ENCODE measurements around the gene FOXP4. TPM values are rescaled to one million over a fixed set of nuclear protein-coding genes. Genes with fewer than 3 reads are reported as not detected.

Gene FOXP4
- total RNA-seq, 1 experiment from 2014 or later, result 32.3 TPM

DNA sequence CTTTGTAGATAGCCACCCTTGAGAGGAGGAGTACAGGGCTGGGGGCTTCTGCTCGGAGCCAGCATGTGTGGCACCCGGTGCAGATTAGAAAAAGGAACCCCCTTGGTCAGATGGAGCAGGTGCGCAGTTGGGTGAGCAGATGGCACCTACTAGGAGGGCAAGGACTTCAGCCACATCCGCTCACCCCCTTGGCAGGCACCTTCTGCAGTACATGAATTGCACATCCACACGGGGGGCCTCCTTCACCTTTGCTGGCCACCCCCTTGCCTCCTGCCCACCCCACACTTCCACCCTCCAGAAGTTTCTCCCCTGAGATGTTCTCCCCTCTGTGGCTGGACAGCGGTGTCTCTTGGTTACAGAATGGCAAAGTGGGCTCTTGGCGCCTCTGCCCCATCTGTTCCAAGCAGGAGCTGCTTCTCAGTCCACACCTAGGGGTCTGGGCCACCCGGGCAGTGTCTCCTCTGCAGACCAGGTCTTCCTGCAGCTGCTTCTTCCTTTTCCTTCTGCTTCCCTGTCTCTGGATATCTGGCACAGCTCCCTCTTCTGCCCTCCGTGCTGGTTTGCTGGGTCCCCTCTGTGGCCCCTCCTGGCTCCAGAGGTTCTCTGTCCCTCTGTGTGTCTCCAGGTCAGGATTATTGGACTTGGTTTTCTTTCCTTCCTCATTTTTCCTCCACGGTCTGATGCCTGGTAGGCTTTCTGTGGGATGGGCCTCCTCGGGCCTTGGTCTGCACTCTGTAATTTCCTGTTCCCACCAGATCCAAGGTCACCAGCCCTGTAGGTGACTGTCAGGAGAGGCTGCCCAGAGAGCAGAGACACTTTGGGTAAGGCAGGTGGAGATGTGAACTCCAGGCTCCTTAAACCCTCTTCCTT, 96.1 kb downstream of the FOXP4 start:
- no peaks in the 10 kb centered on the region for H4K20me1 ChIP-seq (ENCODE audit: insufficient read depth)
- H3K9me2 ChIP-seq (ENCODE audit: insufficient read depth), result no peaks in the 10 kb centered on the region
- H3K4me3 ChIP-seq (replicated peaks in 1 of 2; ENCODE audit: low read depth in 1 of 2, low read length in 2 of 2), result no peak overlapping the region
- H3K79me2 ChIP-seq (ENCODE audit: insufficient read depth, low read length), result peaks cover 8% of the 10 kb centered on the region; the same call in 1 of the 2 replicates
- ChIA-PET CTCF (no interaction called here), POLR2A (no interaction called here), RAD21 (ENCODE audit: low non-redundant PET in 1 of 2, low total read pairs in 2 of 2, uncharacterized antibody in 2 of 2, unreplicated experiment in 2 of 2) (no interaction called here)
- H3K4me1 ChIP-seq (ENCODE audit: control insufficient read depth in 1 of 2, insufficient read depth in 2 of 2, low read length in 2 of 2), result peaks cover 11 to 23% of the 10 kb centered on the region in 2 experiments
- no TSS peak for BruUV-seq (replicated peaks)
- no peak overlapping the region for H3K27ac ChIP-seq (ENCODE audit: low read depth, low read length)
- TF ChIP-seq, protein P1, sequence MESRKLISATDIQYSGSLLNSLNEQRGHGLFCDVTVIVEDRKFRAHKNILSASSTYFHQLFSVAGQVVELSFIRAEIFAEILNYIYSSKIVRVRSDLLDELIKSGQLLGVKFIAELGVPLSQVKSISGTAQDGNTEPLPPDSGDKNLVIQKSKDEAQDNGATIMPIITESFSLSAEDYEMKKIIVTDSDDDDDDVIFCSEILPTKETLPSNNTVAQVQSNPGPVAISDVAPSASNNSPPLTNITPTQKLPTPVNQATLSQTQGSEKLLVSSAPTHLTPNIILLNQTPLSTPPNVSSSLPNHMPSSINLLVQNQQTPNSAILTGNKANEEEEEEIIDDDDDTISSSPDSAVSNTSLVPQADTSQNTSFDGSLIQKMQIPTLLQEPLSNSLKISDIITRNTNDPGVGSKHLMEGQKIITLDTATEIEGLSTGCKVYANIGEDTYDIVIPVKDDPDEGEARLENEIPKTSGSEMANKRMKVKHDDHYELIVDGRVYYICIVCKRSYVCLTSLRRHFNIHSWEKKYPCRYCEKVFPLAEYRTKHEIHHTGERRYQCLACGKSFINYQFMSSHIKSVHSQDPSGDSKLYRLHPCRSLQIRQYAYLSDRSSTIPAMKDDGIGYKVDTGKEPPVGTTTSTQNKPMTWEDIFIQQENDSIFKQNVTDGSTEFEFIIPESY (IDR thresholded peaks at IDR 0.05; ENCODE audit: extremely low read depth, insufficient replicate concordance, low read length), result no peak
- TF ChIP-seq EZH2 (IDR thresholded peaks at IDR 0.05), result no peak
- TF ChIP-seq POLR2A (IDR thresholded peaks at IDR 0.05; ENCODE audit: borderline replicate concordance, extremely low read depth, insufficient read depth, insufficient read length), result no peak
- TF ChIP-seq EZH2phosphoT487 (IDR thresholded peaks at IDR 0.05; ENCODE audit: borderline replicate concordance), result no peak
- TF ChIP-seq, protein P2, sequence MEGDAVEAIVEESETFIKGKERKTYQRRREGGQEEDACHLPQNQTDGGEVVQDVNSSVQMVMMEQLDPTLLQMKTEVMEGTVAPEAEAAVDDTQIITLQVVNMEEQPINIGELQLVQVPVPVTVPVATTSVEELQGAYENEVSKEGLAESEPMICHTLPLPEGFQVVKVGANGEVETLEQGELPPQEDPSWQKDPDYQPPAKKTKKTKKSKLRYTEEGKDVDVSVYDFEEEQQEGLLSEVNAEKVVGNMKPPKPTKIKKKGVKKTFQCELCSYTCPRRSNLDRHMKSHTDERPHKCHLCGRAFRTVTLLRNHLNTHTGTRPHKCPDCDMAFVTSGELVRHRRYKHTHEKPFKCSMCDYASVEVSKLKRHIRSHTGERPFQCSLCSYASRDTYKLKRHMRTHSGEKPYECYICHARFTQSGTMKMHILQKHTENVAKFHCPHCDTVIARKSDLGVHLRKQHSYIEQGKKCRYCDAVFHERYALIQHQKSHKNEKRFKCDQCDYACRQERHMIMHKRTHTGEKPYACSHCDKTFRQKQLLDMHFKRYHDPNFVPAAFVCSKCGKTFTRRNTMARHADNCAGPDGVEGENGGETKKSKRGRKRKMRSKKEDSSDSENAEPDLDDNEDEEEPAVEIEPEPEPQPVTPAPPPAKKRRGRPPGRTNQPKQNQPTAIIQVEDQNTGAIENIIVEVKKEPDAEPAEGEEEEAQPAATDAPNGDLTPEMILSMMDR (IDR thresholded peaks at IDR 0.05 in 2 of 3, conservative IDR thresholded peaks at IDR 0.05 in 1 of 3; ENCODE audit: borderline replicate concordance in 1 of 3, insufficient read depth in 1 of 3, low read depth in 2 of 3, low read length in 2 of 3), result no peak
- TF ChIP-seq RAD21 (IDR thresholded peaks at IDR 0.05; ENCODE audit: low read depth), result no peak
- no peak for TF ChIP-seq CEBPB (IDR thresholded peaks at IDR 0.05; ENCODE audit: low read depth)
- TF ChIP-seq, protein P3, sequence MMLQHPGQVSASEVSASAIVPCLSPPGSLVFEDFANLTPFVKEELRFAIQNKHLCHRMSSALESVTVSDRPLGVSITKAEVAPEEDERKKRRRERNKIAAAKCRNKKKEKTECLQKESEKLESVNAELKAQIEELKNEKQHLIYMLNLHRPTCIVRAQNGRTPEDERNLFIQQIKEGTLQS (IDR thresholded peaks at IDR 0.05), result no peak
- no peak for TF ChIP-seq SP1 (IDR thresholded peaks at IDR 0.05; ENCODE audit: low read depth)
- no peak for TF ChIP-seq SRF (IDR thresholded peaks at IDR 0.05; ENCODE audit: low read depth)
- no peak for TF ChIP-seq ZFX (IDR thresholded peaks at IDR 0.05)
- no peak for TF ChIP-seq EGR1 (IDR thresholded peaks at IDR 0.05; ENCODE audit: low read depth)
- no peak for TF ChIP-seq TCF7L2 (IDR thresholded peaks at IDR 0.05; ENCODE audit: borderline replicate concordance, extremely low read depth, insufficient read depth, insufficient read length)
- TF ChIP-seq, protein P4, sequence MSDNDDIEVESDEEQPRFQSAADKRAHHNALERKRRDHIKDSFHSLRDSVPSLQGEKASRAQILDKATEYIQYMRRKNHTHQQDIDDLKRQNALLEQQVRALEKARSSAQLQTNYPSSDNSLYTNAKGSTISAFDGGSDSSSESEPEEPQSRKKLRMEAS (IDR thresholded peaks at IDR 0.05), result no peak
- 0 out of 4 replicates have a peak, but pooled peaks cover 3 to 5% of the 10 kb centered on the region in 2 experiments for H3K36me3 ChIP-seq (ENCODE audit: control insufficient read depth in 1 of 2, insufficient read depth in 2 of 2, low read length in 2 of 2)
- no peaks in the 10 kb centered on the region for H3K27me3 ChIP-seq (ENCODE audit: insufficient read depth, low read length)
- no peak overlapping the region for H3K9ac ChIP-seq (ENCODE audit: low read length)
- ATAC-seq (no peak), DNase-seq (ENCODE audit: low read depth, low spot score) (no peak)
- no peaks in the 10 kb centered on the region for H3K9me3 ChIP-seq (ENCODE audit: control insufficient read depth in 1 of 2, insufficient read depth in 1 of 2, low read depth in 1 of 2, low read length in 2 of 2)
- H2AFZ ChIP-seq (ENCODE audit: low read depth, low read length, poor library complexity, severe bottlenecking), result no peak overlapping the region
- no peak overlapping the region for H3K4me2 ChIP-seq (ENCODE audit: low read length)
- intact Hi-C loops (cut with micrococcal nuclease), result no loop called here

Measured in HCT116 (cell line).